Heart right ventricle (tissue), 16 donors: ENCODE measurements around the gene SYT6. TPM values are rescaled to one million over a fixed set of nuclear protein-coding genes. Genes with fewer than 3 reads are reported as not detected.

Experiments
- ATAC-seq, 8 donors: fragments of 200-7000 bp; cut with Tn5 transposase; one replicate each; pipeline ENCODE4 v1.9.1; 2020; ENCODE audit warnings: mild to moderate bottlenecking in 8 of 8, moderate library complexity in 8 of 8, moderate number of reproducible peaks in 1 of 8
- DNase-seq, 2 donors: peaks; one replicate each; pipeline ENCODE4 v3.0.0-alpha.2; 2020
- H3K27ac ChIP-seq, 10 donors: fragments of 200-600 bp; sonication (generic) in 2 of 10; one replicate each; pipeline versions ENCODE4 v1.5.0 to v1.8.0; 2020 to 2022; ENCODE audit warnings: mild to moderate bottlenecking in 3 of 10
- H3K27me3 ChIP-seq, 7 donors: fragments of 200-600 bp; one replicate each; pipeline ENCODE4 v1.8.0; 2021 to 2022; ENCODE audit warnings: mild to moderate bottlenecking in 2 of 7
- H3K36me3 ChIP-seq, 9 donors: fragments of 200-600 bp; sonication (generic) in 1 of 9; one replicate each; pipeline versions ENCODE4 v1.5.0 to v1.8.0; 2020 to 2022; ENCODE audit warnings: mild to moderate bottlenecking in 2 of 9
- H3K4me1 ChIP-seq, 9 donors: fragments of 200-600 bp; sonication (generic) in 1 of 9; one replicate each; pipeline versions ENCODE4 v1.5.0 to v1.8.0; 2020 to 2022; ENCODE audit warnings: mild to moderate bottlenecking in 4 of 9
- H3K4me3 ChIP-seq, 10 donors: fragments of 200-600 bp; sonication (generic) in 2 of 10; one replicate each; pipeline versions ENCODE4 v1.5.0 to v1.8.0; 2020 to 2022; ENCODE audit warnings: mild to moderate bottlenecking in 7 of 10, moderate library complexity in 2 of 10
- H3K9me3 ChIP-seq, 11 donors: fragments of 200-600 bp in 10 of 11; sonication (generic) in 2 of 11; one replicate each; pipeline versions ENCODE4 v1.5.0 to v1.8.0; 2013 to 2022; ENCODE audit warnings: mild to moderate bottlenecking in 2 of 11, control low read depth in 1 of 11, moderate library complexity in 1 of 11
- WGBS, 2 donors: extraction: QIAGEN DNeasy Blood & Tissue Kit; methylation state at CpG; one replicate each; pipeline ENCODE4 v1.1.7; 2013; ENCODE audit warnings: inconsistent platforms in 1 of 2; 5-methylcytosine and 5-hydroxymethylcytosine counted together
- intact Hi-C, 10 donors: fragments of 100-400 bp; cut with DNase I; formaldehyde crosslinking; loops; one replicate each; pipeline versions ENCODE4 v1.11.1 to v1.14.2; 2022
- polyA plus RNA-seq, 2 donors: library from polyadenylated mRNA; stranded (reverse); fragments of 200-250 nt; gene quantifications; one replicate each; pipeline ENCODE4 v1.2.3, GENCODE V29; 2013
- total RNA-seq, 10 donors: library from RNA; stranded (reverse); fragmentation: NEBNext Ultra II Directional in 3 of 10; extraction: Animal tissue kit (Norgen Biotek cat#: 25700) in 3 of 10; gene quantifications; one replicate each; pipeline versions ENCODE4 v1.2.1 to v1.2.4, GENCODE V29; 2021 to 2023
- TF ChIP-seq, protein P1 (sequence below), 9 donors: fragments of 200-600 bp; sonication (generic) in 2 of 9; IDR thresholded peaks; one replicate each; pipeline versions ENCODE4 v1.5.0 to v1.8.0; 2021 to 2022; ENCODE audit warnings: antibody characterized with exemption in 9 of 9, mild to moderate bottlenecking in 5 of 9, moderate library complexity in 1 of 9
- donor health status: Arrhythmogenic right ventricular cardiomyopathy.
- donor health status: ischemic (EF 13 %, LVEDD 7.1; RV severe dilation, severe dysfunction).
- donor health status: healthy with polysubstance abuse.
- donor health status: DM: no; HTN: yes; CAD: no.
- donor health status: DM: no; HTN: no; CAD: no.
- donor health status: ischemic (EF 25% LVEDD 6.9; RV normal size, moderate dysfunction).
- donor health status: ischemic (EF 25% LVEDD 5.7; RV mildly dilated, moderate dysfunction).
- donor health status: healthy.
- donor health status: DM: yes; HTN: yes; CAD: no.
- donor health status: Ischemic cardiomyopathy.
- donor health status: ischemic (EF 35%, LVEDD 5.7; RV mildly dilated, moderate dysfunction).
- donor health status: nonischemic (EF 11% LVEDD 7.7; RV severe dilation, severe dysfunction).
- donor health status: DM: yes; HTN: yes; CAD: no.
- donor health status: PGD.
- donor health status: ischemic (EF 29% LVEDD 5.4; RV normal size, mild dysfunction).
- donor health status: nonischemic (EF 23%, LVEDD 6.1; RV moderate dilation, normal function).

The SYT6 gene
- total and polyA plus RNA-seq, 12 donors, result 0.21 TPM; not detected in 11

DNA sequence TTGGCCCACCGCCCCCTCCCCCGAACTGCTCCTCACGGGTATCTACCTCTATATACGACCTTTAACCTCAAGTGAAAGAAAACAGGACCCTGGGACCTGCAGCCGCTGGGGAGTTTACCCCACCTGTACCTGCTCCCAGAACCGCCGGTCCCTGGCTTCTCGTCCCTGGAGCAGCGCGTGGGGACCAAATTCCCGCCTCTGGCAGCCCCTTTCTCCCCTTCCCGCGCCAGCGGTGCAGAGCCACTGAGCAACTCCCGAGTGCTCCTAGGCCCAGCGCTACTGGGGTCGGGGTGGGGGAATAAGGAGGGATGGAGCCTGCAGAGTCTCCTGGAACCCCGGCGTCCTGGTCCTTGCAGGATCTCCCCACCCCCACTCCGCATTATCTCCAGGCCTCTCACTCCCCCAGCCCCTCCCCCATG lies 1.6 kb downstream of the SYT6 start:
- intact Hi-C loops, result loop anchor here in 1 of 10 donors (5.0 kb wide), 1 partner anchor 125 kb away; no protein-coding TSS in a partner anchor
- ATAC-seq (no peak), DNase-seq (no peak)
- H3K27me3 ChIP-seq, result peaks cover 36 to 100% (median 96%) of the 10 kb centered on the region in 7 donors
- no peak overlapping the region for H3K27ac ChIP-seq
- H3K9me3 ChIP-seq, result no peaks in the 10 kb centered on the region
- WGBS, 2 donors, result 11 to 12% methylated on average over 20 of the region's 20 CpGs
- H3K4me1 ChIP-seq, result peaks cover 5 to 33% (median 24%) of the 10 kb centered on the region in 9 donors
- H3K36me3 ChIP-seq, result no peaks in the 10 kb centered on the region
- peak overlapping the region; percentile 14 to 54 (median 51) for H3K4me3 ChIP-seq
- TF ChIP-seq, protein P1, sequence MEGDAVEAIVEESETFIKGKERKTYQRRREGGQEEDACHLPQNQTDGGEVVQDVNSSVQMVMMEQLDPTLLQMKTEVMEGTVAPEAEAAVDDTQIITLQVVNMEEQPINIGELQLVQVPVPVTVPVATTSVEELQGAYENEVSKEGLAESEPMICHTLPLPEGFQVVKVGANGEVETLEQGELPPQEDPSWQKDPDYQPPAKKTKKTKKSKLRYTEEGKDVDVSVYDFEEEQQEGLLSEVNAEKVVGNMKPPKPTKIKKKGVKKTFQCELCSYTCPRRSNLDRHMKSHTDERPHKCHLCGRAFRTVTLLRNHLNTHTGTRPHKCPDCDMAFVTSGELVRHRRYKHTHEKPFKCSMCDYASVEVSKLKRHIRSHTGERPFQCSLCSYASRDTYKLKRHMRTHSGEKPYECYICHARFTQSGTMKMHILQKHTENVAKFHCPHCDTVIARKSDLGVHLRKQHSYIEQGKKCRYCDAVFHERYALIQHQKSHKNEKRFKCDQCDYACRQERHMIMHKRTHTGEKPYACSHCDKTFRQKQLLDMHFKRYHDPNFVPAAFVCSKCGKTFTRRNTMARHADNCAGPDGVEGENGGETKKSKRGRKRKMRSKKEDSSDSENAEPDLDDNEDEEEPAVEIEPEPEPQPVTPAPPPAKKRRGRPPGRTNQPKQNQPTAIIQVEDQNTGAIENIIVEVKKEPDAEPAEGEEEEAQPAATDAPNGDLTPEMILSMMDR (IDR thresholded peaks at IDR 0.05), result no peak

DNA sequence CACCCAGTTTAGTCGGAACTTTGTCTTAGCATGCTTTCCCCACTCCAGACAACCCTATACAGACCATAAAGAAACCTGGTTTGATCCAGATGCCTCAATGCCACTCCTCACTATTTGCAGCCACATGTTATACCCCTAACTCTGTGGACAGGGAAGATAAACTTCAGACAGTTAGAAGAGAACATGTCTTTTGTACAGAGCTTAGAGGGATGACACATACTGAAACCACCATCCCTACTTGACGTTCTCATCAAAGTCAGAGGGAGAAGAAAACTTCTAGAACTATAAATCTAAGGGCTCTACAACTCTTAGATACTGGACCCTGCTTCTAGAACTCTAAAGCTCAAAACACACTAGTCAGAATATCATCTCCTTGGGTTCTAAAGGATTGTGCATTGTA lies 3.7 kb downstream of the SYT6 start:
- Histone ChIP-seq H3K4me3 (no peak overlapping the region), H3K27me3 (peaks cover 33 to 91% (median 81%) of the 10 kb centered on the region in 7 donors), H3K4me1 (peaks cover 5 to 33% (median 24%) of the 10 kb centered on the region in 9 donors), H3K36me3 (no peaks in the 10 kb centered on the region), H3K9me3 (no peaks in the 10 kb centered on the region), H3K27ac (no peak overlapping the region)
- WGBS, 2 donors, result 68 to 73% methylated on average over 2 of the region's 2 CpGs
- TF ChIP-seq, protein P1 (IDR thresholded peaks at IDR 0.05), result no peak
- DNase-seq (no peak), ATAC-seq (no peak)
- intact Hi-C loops, result loop anchor here in 1 of 10 donors (5.0 kb wide), 1 partner anchor 127 kb away; no protein-coding TSS in a partner anchor

DNA sequence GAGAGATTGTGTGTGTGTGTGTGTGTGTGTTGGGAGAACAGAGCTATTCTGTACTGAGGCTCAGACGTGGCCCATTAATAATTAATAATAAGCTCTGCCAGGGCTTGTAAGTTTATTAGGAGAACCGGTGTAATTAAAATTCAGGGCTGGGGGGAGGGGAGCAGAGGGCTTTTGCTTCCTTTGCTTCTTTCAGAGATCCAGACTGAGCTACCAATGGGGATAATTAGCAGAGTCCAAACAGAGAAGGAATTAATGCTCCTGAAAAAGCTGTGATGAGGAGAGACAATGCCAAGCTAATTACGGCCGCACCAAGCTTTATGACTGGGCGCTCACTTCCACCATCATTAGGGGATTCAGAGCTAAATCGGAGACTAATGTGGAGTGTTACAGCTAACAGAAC lies 4.5 kb downstream of the SYT6 start:
- DNase-seq (no peak), ATAC-seq (no peak)
- Histone ChIP-seq H3K4me1 (peaks cover 5 to 25% (median 23%) of the 10 kb centered on the region in 9 donors), H3K4me3 (no peak overlapping the region), H3K27me3 (peaks cover 28 to 90% (median 75%) of the 10 kb centered on the region in 7 donors), H3K9me3 (no peaks in the 10 kb centered on the region), H3K27ac (no peak overlapping the region), H3K36me3 (no peaks in the 10 kb centered on the region)
- TF ChIP-seq, protein P1 (IDR thresholded peaks at IDR 0.05), result no peak
- 82 to 87% methylated on average over 6 of the region's 6 CpGs for WGBS, 2 donors
- intact Hi-C loops, result no loop called here

DNA sequence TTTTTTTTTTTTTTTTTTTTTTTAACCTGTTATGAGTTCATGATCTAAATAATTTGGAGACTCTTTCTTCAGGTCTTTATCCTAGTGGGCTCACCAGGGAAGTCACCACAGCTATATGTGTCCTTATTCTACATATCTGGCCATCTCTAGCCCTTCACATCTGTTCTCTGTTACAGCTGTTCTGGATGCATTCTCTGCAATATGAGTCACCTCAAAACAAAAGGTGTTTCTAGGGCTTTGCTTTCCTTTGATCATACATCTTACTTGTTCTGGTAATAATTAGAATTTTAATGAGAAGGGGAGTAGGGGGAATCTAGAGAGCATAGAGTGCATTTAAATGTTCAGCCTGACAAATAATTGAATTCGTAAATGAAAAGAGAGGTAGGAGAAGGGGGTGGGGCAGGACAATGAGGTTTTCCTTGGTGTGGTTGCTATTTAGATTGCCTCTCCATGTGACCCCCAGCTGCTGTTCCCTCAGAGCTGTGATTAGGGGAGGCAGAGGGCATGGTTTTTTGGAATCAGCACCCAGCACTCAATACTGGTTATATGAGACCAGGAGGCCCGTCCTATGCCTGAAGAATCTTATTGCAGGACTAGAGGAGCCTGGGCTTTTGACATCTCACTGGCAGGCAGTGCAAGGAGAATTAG lies 8.0 kb downstream of the SYT6 start:
- Histone ChIP-seq H3K9me3 (peaks cover 0 to 4% (median 0%) of the 10 kb centered on the region in 11 donors), H3K27me3 (peaks cover 0 to 60% (median 40%) of the 10 kb centered on the region in 7 donors), H3K4me3 (no peak overlapping the region), H3K36me3 (no peaks in the 10 kb centered on the region), H3K4me1 (no peaks in the 10 kb centered on the region), H3K27ac (no peak overlapping the region)
- 83 to 87% methylated on average over 2 of the region's 2 CpGs for WGBS, 2 donors
- no peak for DNase-seq
- ATAC-seq, result no peak
- intact Hi-C loops, result no loop called here
- TF ChIP-seq, protein P1 (IDR thresholded peaks at IDR 0.05), result no peak
